Tibial nerve (tissue), 4 donors: Measurements from ENCODE around the gene VSIG10.

Experiments
- EP300 ChIP-seq, 2 donors: sonication (generic); formaldehyde crosslinking; IDR thresholded peaks; one replicate each; pipeline ENCODE4 v1.6.1; 2017; ENCODE audit warnings: antibody characterized with exemption in 2 of 2, mild to moderate bottlenecking in 1 of 2
- POLR2A ChIP-seq, 2 donors: fragments of 450-650 bp; IDR thresholded peaks; one replicate each; pipeline ENCODE4 v1.6.1; 2017; ENCODE audit warnings: antibody characterized with exemption in 2 of 2, mild to moderate bottlenecking in 2 of 2, moderate library complexity in 2 of 2
- TF ChIP-seq, protein P1 (sequence below), 5 experiments: fragments of 200-600 bp in 3 of 5; fragments of 450-650 bp in 2 of 5; sonication (generic) in 3 of 5; IDR thresholded peaks; one replicate each; pipeline ENCODE4 v1.5.1; 2016 to 2019; ENCODE audit warnings: antibody characterized with exemption in 5 of 5, mild to moderate bottlenecking in 3 of 5, moderate library complexity in 2 of 5

DNA sequence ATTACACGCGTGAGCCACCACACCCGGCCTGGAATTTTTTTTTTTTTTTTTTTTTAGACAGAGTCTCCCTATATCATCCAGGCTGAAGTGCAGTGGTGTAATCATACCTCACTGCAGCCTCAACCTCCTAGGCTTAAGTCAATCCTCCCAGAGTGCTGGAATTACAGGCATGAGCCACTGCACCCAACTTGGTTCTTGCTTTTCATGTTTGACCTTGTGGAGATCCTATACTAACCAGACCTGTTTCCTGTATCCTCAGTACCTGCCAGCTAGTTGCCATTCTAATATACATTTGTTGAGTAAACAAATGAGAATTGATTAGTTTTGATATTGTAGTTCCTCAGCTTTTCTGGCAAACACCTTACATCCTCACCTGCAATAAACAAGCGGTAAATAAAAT lies 3.2 kb upstream of the VSIG10 start:
- TF ChIP-seq, protein P1, sequence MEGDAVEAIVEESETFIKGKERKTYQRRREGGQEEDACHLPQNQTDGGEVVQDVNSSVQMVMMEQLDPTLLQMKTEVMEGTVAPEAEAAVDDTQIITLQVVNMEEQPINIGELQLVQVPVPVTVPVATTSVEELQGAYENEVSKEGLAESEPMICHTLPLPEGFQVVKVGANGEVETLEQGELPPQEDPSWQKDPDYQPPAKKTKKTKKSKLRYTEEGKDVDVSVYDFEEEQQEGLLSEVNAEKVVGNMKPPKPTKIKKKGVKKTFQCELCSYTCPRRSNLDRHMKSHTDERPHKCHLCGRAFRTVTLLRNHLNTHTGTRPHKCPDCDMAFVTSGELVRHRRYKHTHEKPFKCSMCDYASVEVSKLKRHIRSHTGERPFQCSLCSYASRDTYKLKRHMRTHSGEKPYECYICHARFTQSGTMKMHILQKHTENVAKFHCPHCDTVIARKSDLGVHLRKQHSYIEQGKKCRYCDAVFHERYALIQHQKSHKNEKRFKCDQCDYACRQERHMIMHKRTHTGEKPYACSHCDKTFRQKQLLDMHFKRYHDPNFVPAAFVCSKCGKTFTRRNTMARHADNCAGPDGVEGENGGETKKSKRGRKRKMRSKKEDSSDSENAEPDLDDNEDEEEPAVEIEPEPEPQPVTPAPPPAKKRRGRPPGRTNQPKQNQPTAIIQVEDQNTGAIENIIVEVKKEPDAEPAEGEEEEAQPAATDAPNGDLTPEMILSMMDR (IDR thresholded peaks at IDR 0.05): no peak
- TF ChIP-seq EP300 (IDR thresholded peaks at IDR 0.05): no peak
- TF ChIP-seq POLR2A (IDR thresholded peaks at IDR 0.05): no peak
